ENCODE measurements around the gene NDUFS2. TPM values are rescaled to one million over a fixed set of nuclear protein-coding genes. Genes with fewer than 3 reads are reported as not detected.

NDUFS2 gene
- total RNA-seq, result 110 and 155 TPM in 2 replicates

GRCh38 chr1:161201836-161202712 is at the start of gene NDUFS2:
NDUFS2 (plus strand) TSS chr1:161202367; CDS start chr1:161202386, 19 bp downstream.

GRCh38 chr1:161153682-161154337 is 48.4 kb upstream of the NDUFS2 start, which contains the start of gene UFC1:
UFC1 (plus strand) TSS chr1:161153978; CDS start chr1:161153998, 20 bp downstream.

GRCh38 chr1:161159087-161159912 is 42.9 kb upstream of the NDUFS2 start, which contains the start of gene USP21:
USP21 (plus strand) TSS chr1:161159500; CDS start chr1:161160641, 1,141 bp downstream.

DNA sequence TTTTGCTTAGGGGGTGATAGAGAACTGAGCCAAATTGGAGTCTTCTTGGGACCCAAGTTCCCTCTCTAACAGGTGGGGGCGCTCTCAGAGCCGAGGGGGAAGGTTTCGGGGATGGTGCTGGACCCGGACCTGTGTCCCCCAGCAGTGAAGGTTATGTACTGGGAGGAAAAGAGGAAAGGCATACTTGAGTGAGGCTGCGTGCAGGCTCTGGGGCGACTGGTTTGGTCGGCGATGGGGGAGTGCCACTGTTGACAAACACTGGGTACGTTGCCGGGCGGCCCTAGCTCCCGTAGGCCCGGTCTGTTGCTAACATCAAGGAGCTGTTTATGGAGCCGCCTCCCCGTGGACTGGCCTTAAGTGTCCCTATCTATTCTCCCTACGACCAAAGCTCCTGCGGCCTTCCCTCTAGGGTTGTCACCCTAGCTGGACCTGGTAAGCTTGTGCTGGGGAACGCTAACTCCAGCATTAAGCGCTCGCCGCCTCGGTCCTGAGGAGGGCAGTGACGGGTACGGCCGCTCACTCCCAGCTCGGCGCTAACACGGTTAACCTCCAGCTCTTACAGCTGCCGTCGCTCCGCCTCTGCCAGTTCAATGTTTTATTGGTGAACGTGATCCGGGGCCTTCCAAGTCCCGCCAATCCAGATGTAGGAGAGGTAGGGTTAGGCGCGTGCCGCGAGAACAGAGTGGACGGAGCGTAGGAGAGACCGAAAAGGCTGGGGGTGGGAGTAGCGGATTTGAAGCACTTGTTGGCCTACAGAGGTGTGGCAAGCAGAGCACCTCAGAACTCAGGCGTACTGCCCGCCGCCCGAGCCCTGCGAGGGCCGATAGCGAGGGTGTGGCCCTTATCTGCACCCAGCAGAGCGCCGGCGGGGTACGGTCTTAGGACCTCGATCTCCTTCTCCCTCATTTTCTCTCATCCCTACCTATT is 36.2 kb upstream of the NDUFS2 start, which contains the start of gene PPOX:
Gene PPOX, plus strand, starts transcription at position 685 of the 927 bp plus-strand sequence. CDS start 422 bp downstream, outside the sequence.

GRCh38 chr1:161177112-161177935 is 24.8 kb upstream of the NDUFS2 start, which contains the start of gene B4GALT3:
B4GALT3 (minus strand) TSS chr1:161177507; CDS start chr1:161176060, 1,447 bp downstream.

GRCh38 chr1:161198897-161199431 is 3.2 kb upstream of the NDUFS2 start, which contains the start of gene ADAMTS4:
ADAMTS4 (minus strand) TSS chr1:161199054; CDS start chr1:161198627, 427 bp downstream.

DNA sequence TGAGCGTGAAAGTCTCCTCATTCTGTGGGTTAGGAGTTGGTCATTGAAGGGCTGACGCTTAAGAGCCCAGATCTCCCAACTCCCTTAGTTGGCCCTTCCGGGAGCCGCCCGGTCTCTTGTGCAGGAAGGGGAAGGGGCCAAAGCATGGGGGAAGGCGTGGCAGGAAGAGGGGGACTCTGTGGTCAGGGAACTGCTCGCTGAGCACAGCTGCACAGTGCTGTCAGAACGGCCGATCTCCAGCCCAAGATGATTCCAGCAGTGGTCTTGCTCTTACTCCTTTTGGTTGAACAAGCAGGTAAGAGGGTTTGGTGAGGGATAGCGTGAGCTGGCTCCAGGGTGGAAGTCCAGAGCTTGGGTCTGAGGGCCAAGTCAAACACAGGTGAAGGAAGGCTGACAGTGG is 12.9 kb downstream of the NDUFS2 start, which contains the start of gene FCER1G:
Gene FCER1G, plus strand, starts transcription at position 220 of the 400 bp plus-strand sequence. Its CDS starts 27 bp downstream, at position 247.

GRCh38 chr1:161225534-161226319 is 23.6 kb downstream of the NDUFS2 start, which contains the start of gene TOMM40L:
TOMM40L (plus strand) TSS chr1:161226060; CDS start chr1:161226490, 430 bp downstream.

DNA sequence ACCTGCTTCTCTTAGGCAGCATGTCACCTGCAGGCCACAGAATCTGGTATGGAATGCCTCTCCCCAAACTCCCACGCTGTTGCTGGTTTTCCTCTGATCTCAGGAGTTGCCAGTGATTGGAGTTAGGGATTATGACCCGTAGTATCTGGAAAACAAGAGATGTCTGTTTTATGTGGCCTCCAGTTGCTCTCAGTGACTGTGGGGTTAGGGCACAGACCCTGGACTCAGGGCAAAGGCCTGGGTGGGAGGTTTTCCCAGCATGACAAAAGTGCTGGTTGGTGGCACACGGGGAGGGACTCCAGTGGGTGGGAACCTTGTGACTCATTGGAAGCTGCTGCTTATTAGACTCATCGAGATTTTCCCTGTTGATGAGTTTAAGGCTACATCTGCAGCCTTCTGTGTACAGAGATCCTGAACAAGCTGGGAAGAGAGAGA is 35.9 kb downstream of the NDUFS2 start, which contains the start of gene NR1I3:
Gene NR1I3, minus strand, starts transcription at position 165 of the 435 bp plus-strand sequence. CDS start 1,638 bp downstream, outside the sequence.

GRCh38 chr1:161258439-161259344 is 56.5 kb downstream of the NDUFS2 start, which contains the start of gene PCP4L1:
PCP4L1 (plus strand) TSS chr1:161258745; CDS start chr1:161258975, 230 bp downstream.

Other genes with a start within 250 kb of the NDUFS2 start
- gene ITLN2, start 247.6 kb upstream of the NDUFS2 start, total RNA-seq, result 0.64 TPM in 1 of 2 replicates, not detected in the other
- 385 and 410 TPM in 2 replicates for gene F11R, start 181.2 kb upstream of the NDUFS2 start, total RNA-seq
- 104 and 173 TPM in 2 replicates for gene TSTD1, start 163.4 kb upstream of the NDUFS2 start, total RNA-seq
- gene USF1, start 156.4 kb upstream of the NDUFS2 start, total RNA-seq, result 33.5 and 56.6 TPM in 2 replicates
- gene ARHGAP30, start 132.5 kb upstream of the NDUFS2 start, total RNA-seq, result 0.72 and 0.85 TPM in 2 replicates
- 52.6 and 97.8 TPM in 2 replicates for gene NECTIN4, start 112.8 kb upstream of the NDUFS2 start, total RNA-seq
- 1.9 and 5.1 TPM in 2 replicates for gene KLHDC9, start 104.0 kb upstream of the NDUFS2 start, total RNA-seq
- 30.5 and 68.4 TPM in 2 replicates for gene PFDN2, start 84.3 kb upstream of the NDUFS2 start, total RNA-seq
- gene NIT1, start 84.3 kb upstream of the NDUFS2 start, total RNA-seq, result 25.6 and 53.5 TPM in 2 replicates
- 15.1 and 23.4 TPM in 2 replicates for gene DEDD, start 69.7 kb upstream of the NDUFS2 start, total RNA-seq
- gene UFC1, start 48.4 kb upstream of the NDUFS2 start, total RNA-seq, result 32.6 and 41.2 TPM in 2 replicates
- gene USP21, start 42.9 kb upstream of the NDUFS2 start, total RNA-seq, result 5.8 and 8.7 TPM in 2 replicates
- 7.5 and 15.7 TPM in 2 replicates for gene PPOX, start 35.9 kb upstream of the NDUFS2 start, total RNA-seq
- 19.0 and 23.2 TPM in 2 replicates for gene B4GALT3, start 24.9 kb upstream of the NDUFS2 start, total RNA-seq
- gene ADAMTS4, start 3.3 kb upstream of the NDUFS2 start, total RNA-seq, result under 0.01 TPM in 2 replicates
- gene FCER1G, start 12.9 kb downstream of the NDUFS2 start, total RNA-seq, result not detected in 2 replicates
- gene APOA2, start 21.3 kb downstream of the NDUFS2 start, total RNA-seq, result not detected in 2 replicates
- gene TOMM40L, start 23.7 kb downstream of the NDUFS2 start, total RNA-seq, result 10.9 and 12.3 TPM in 2 replicates
- gene NR1I3, start 35.8 kb downstream of the NDUFS2 start, total RNA-seq, result not detected in 2 replicates
- 0.24 TPM in 1 of 2 replicates, not detected in the other for gene PCP4L1, start 56.4 kb downstream of the NDUFS2 start, total RNA-seq
- 0.21 and 0.24 TPM in 2 replicates for gene MPZ, start 107.6 kb downstream of the NDUFS2 start, total RNA-seq
- gene SDHC, start 112.0 kb downstream of the NDUFS2 start, total RNA-seq, result 13.5 and 19.4 TPM in 2 replicates
- gene CFAP126, start 165.5 kb downstream of the NDUFS2 start, total RNA-seq, result not detected in 2 replicates

Measured in tracheal epithelial cell (primary cell).